Measurements from ENCODE around the gene SLC25A26.

GRCh38 chr3:66378256-66378655 lies 157.5 kb downstream of the SLC25A26 start:
- peak in 3 of 4 experiments; percentile 19 to 27 (median 21) for TF ChIP-seq CTCF (IDR thresholded peaks at IDR 0.05)
- peak in 1 of 2 donors; percentile 11 for TF ChIP-seq POLR2A (IDR thresholded peaks at IDR 0.05)
- no peak for TF ChIP-seq EP300 (IDR thresholded peaks at IDR 0.05)
- no peak for TF ChIP-seq POLR2AphosphoS5 (IDR thresholded peaks at IDR 0.05)

Data from sigmoid colon (tissue), 4 donors.